HG03280 (cell line): Measurements from ENCODE around the gene KLHL1.

ENCODE experiments used
- ATAC-seq: cut with Tn5 transposase; IDR thresholded peaks from one replicate; pipeline ENCODE4 v1.9.1; 2021; ENCODE audit warnings: mild to moderate bottlenecking, moderate library complexity; ENCODE audit not compliant: unreplicated experiment

Gene KLHL1

DNA sequence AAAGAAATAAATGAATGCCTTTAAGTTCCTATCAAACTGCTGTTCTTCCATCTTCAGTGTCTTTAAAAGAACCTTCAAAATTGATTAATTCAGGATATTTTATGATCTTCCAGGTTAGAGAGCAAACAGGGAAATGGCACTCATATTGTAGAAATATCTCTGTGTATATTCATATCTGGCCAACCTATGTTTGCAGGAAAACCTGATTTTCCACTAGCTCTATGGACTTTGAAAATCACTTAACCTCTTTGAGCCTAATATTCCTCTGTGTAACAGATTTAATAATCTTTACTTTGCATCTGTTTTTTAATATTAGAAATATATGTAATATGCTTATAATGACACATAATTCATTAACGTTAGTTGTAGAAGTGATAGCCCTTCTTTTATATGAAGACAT, 228.3 kb downstream of the KLHL1 start:
- no peak for ATAC-seq

DNA sequence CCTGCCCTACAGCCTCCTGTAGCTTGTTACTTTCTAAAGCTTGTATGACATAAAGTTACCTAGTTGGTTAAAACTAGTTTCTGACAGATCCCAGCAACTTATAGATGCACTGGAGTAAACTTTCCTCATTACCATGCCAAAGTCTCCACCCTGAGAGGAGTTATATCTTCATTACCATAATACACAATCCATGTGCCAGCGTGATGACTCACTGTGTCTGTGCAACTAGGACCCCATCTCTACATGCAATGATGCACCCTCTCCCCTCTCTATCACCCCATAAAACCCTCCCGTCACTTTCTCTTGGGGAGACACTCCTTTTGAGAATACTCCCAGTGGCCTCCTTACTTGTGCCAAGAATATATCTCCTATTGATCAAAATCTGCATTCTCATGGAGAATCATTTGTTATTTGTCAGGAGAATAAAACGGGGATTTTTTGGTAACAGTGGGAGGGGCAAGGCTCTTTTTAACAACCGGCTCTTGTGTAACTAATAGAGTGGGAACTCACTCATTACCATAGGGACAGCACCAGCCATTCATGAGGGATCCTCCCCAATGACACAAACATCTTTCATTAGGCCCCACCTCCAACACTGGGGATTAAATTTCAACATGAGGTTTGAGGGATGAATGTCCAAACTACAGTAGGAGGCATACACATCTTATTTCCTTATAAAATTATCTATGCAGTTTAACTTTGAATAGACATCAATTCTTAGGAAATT, 235.8 kb downstream of the KLHL1 start:
- ATAC-seq: no peak

DNA sequence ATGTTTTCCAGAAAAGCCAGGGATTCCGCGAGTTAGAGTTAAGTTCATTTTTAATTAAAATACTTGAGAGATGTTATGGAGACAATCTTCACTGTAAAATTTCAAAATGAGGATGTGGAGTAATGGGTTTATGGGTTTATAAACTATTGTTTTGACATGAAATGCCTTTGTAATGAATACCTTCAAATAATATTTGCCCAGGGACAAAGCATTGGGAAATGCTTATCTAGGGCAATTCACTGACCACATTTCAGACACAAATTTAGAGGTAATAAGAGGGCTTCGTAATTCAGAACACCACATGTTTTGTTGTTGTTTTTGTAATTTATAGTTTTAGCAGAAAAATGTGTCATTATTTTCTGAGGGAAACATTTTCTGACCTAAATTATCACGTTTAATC, 241.7 kb downstream of the KLHL1 start:
- no peak for ATAC-seq

DNA sequence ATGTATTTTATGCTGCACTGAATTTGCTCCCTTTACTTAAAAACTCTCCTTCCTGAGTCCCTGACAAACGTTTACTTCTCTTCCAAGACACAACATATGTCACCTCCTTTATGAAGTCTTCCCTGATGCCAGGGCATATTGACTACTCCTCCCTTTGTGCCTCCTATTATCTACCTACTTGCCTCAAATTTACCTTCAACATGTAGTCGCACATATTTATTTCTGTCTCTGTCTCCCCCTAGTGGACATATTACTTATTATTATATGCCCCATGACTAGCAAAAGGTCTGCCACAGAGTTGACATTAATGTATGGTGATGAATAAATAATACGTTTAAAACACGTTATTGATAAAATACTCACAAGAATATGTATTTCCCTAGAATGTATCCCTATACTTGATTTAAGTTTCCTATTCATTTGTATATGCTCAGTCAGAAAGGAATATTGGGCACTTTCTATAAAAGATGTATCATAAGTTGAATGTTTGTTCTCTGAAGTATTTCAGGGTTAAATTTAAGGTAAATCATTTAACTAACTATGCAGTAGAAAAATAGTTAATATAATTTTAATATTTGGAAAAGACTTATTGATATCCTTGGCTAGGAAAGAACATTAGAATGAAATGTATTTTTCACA, 250.9 kb downstream of the KLHL1 start:
- ATAC-seq: peak; percentile 88

DNA sequence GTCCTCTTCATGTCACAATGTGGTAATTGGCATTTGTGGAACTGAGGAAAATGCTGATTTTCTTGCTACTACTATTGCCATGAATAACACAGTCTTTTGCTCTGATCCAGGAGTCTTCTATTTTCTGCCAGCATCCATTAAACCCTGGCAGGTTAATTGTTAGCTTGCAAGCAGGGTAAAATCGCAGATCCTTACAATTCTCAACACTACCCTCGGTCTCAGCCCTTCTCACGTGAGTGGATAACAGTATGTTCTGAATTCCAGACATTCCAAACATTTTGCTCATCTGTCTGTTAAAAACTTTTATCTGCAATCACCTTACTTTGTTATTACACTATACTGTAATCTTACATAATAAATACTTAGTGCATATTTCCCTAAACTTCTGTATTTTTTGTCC, 251.9 kb downstream of the KLHL1 start:
- no peak for ATAC-seq

DNA sequence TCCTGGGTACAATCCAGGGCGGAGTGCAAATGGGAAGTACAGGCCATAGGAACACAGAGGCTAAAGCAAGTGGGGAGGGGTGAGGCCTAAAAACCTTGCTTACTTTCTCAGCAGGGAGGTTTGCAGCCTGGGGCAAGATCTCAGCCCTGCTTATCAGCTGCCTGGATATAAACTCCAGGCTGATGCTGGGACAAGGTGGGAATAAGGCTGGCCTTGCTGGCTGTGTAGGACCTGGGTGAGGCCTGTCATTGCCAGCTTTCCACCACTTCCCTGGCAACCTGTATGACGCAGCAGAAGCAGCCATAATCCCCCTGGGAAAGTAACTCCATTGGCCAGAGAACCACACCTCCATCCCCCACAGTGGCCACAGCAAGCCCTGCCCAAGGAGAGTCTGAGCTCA, 279.7 kb downstream of the KLHL1 start:
- no peak for ATAC-seq

DNA sequence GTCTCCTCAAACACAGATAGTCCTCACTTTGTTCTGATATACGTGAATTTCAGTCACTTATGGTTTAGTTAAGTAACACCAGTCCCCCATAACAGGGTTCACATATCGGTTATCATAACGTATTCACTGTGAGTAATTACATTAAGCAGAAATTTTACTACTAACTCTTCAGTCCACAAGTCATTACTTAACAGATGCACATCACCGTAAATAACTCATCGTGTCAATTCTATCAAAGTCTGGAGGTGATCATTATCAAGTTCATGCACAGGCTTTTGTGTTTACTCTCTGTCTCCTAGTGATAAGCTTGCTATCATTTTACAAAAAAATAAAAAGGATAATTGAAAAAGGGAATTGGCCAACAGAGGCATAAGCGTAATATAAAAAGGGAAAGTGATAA, 288.1 kb downstream of the KLHL1 start:
- no peak for ATAC-seq

DNA sequence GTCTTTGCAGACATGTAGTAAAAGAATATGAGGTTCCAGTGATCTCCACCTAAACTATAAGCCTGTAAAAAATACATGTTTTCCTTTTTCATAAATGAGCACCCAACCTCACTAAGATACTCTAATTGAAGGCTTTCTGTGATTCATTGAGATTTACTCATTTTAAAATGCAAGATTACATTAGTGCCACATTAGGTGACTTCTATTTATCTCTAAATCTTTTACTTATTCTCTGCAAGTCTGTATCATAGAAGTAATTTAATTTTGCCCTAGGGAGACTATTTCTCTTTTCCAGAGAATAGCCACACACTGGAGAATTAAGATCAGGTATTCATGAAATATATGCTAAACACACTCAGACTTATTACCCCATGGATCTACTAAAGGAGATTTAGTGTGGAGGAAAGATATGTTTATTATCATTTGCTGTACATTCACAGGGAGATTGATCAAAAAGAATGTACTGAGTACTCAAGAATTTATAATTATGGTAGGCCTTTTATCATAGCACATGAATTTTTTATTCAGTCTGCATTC, 290.9 kb downstream of the KLHL1 start:
- ATAC-seq: no peak

DNA sequence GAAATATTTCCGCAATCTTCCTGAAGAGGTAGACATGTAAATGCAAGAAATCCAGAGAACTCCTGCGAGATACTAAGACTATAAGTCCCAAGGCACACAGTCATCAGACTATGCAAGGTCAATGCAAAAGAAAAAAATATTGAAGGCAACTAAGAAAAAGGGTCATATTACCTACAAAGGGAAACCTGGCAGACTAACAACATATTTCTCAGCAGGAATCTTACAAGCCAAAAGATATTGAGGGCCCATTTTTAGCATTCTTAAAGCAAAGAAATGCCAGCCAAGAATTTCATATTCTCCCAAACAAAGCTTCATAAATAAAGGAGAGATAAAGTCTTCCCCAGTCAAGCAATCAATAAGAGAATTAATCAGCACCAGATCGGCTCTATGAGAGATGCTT, 299.1 kb downstream of the KLHL1 start:
- ATAC-seq: no peak

DNA sequence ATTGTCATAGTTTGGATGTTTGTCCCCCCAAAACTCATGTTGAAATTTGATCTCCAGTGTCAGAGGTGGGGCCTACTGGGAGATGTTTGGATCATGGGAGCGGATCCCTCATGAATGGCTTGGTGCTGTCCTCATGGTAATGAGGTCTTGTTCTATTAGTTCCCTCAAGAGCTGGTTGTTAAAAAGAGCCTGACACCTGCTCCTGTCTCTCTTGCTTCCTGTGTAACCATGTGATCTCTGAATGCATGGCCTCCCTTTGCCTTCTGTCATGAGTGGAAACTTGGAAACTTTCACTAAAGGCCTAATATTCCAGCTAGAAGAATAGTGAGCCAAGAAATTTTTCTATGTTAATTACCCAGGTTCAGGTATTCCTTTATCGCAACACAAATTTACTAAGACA, 312.0 kb downstream of the KLHL1 start:
- ATAC-seq: no peak

DNA sequence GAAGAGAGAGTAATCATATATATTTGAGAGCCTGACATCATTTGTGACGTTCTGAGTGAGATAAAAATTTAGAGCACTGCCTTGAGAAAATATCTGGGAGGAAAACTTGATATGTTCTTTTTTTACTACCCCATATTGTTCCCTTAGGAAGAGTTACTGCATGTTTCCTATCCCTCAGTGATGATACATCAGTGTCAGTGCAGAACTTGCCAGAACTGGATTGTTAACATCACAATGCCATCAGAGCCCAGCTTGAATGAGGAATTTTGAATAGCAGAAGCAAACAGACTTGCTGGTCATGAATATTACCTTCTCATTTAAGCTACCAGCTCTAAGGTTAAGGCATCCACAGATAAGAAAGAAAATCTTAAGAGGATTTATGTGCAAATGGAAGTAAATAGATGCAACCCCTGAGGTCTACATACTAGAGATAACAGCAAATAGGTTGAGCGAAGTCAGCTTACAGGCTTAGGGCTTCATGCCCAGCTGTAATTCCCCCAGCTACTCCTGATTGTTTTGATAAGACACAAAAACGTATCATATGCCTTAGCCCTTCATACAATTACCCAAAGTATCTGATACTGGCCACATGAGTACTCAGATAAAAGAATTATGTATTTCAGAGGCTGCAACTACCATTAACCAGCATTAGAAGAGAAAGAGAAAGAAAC, 314.3 kb downstream of the KLHL1 start:
- ATAC-seq: no peak

DNA sequence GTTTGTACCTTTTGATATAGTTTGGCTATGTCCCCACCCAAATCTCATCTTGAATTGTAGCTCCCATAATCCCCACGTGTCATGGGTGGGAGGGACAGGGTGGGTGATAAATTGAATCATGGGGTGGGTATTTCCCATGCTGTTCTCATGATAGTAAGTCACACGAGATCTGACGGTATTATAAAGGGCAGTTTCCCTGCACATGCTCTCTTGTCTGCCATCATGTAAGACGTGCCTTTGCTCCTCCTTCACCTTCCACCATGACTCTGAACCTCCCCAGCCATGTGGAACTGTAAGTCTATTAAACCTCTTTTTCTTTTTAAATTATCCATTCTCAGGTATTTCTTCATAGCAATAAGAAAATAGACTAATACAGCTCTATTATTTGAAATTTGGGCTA, 331.3 kb downstream of the KLHL1 start:
- ATAC-seq: no peak

DNA sequence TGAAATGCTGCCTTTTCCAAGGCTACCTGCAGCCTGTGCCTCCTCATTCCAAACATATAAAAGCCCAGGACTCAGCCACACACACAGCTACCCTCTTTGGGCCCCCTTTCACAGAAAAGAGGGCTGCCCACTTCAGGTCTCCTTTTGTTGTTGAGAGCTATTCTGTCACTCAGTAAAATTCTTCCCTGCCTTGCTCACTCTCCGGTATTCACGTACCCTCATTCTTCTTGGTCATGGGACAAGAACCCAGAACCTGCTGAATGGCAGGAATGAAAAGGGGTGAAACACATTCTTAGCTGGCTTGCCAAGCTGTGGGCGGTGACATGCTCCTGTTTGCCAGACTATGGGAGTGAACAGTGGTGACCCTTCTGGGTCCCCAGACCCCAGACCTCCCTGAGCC, 338.6 kb downstream of the KLHL1 start:
- ATAC-seq: no peak

DNA sequence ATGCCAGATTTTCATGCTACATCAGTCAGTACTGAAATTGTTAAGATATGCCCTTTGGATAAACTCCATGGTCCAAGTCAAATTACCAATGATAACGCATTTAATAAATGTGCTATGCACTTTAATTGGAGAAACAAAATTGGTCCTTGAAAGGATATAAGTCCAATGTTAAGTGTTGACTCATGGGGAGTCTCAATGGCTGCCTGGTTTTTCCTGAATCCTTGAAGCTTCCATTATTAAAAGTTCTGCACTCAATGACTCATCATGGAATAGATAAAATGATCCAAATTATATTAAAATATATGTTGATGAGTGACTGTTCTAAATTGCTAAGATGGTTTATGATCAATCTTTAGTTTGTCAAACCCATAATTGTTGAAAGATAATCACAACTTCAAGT, 346.7 kb downstream of the KLHL1 start:
- no peak for ATAC-seq

DNA sequence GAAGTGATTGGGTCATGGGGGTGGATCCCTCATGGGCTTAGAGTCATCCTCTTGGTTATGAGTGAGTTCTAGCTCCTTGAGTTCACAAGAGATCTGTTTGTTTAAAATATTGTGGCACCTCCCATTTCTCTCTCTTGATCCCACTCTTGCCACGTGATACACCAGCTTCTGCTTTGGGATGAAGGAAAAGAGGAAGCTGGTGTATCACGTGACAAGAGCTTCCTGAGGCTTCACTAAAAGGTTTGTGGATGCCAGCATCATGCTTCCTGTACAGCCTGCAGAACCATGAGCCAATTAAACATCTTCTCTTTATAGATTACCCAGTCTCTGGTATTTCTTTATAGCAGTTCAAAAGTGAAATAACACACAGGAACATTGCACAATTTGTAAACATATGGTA, 353.2 kb downstream of the KLHL1 start:
- ATAC-seq: no peak

DNA sequence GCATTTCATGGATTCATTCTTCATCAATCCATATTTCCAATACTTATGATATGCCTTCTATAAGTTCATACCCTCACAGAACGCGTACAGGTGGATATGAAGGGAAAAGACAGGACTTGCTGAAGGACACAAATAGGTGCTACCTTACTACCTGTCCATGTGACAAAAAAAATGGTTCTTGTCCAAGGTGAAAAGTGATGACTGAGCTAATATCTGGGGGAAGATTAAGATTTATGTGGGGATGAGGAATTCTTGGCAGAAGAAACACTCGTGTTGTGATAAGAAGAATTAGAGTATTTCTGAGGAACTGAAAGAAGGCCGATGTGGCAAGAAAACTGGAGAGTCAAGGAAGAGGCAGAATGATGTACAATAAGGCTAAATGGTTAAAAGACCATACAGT, 357.0 kb downstream of the KLHL1 start:
- no peak for ATAC-seq

DNA sequence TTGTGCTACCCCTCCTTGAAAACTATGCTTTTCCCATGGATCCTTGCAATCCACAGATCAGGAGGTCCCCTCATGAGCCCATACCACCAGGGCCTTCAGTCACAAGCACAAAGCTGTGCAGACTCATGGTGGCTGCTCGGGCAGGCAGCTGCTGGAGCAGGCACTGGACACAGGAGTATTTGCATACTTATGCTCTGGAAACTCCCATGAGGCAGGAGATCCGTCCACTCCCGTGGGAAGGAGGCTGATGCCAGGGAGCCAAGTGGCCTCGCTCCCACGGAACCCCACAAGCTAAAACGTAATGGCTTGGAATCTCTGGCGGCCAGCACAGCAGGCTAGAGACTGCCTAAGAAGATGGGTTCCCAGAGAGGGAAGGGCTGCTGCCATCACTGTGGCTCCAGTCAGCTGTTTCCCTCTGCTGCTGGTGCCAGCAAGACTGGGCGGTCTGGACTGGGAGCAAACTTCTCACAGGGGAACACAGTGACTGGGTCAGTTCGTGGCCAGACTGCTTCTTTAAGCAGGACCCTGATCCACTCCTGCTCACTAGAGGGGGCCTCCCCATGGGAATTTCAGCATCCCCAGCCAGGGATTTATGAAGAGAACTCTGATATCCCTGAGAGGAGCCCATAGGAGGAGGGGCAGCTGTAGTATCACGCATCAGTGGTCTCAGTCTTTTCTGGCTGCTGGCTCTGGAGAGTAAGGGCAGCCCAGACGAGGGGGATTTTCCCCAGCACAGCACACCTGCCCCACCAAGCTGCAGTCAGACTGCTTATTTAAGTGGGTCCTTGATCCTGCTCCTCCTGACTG, 370.9 kb downstream of the KLHL1 start:
- no peak for ATAC-seq

DNA sequence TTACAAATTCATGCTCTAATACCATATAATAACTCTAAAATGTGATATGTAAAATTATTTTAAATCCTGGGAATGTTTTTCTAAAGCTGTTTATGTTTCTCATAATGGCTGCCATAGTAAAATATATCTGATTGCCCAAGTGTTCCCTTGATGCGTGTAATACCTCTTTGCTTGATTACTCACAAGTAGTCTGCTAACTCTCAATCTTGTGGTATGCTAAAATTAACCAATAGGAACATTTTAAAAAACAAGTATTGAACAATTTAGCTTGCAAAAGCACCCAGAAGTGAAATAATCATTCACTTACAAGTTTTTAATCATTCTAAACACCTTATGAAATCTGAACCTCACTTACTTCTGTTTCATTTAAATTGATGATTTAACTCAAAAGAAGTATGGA, 386.6 kb downstream of the KLHL1 start:
- no peak for ATAC-seq

DNA sequence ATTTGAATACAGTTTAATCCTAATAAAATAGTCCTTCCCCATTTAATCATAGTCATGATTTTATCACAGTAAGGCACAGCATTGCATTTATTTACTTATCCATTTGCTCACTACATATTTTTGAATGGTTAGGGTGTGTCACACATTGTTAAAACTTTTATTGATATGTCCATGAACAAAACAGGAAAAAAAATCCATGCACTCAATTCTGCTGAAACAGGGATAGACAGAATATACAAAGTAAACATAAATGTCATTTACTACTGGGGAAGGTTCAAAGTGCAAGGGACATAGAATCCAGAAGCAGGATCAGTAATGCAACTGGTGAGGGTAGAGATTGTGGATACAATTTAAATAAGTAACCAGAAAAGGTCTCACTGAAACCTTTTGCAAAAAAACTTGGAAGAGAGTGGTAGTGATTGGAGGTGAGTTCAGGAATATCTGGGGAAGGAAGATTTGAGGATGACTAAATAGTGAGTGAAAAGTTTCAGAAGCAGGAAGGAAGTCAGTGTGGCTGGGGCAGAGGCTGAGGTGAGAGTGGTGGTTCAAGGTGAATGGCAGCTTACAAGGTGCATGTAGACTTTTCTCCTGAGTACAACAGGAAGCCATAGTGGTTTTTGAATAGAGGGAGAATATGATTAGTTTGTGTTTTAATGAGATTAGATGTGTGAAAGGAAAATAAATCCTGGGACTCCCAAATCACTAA, 387.8 kb downstream of the KLHL1 start:
- no peak for ATAC-seq

DNA sequence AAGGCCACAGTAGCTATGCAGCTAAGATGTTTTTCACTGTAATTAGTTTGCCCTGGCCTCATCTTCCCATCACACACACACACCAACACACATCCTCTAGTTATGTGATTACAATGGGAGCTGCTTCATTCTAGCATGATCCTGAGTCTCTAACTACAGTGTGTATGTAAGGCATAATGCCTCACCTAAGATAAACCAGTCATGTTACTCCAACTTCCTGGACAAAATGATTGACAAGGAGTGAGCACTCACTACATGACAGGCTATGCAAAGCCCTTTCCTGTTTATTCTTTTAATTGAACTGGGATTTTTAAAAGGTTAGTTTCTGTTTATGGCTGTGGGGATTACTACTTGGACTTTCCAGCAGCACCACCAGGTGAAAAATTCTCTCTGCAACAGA, 401.4 kb downstream of the KLHL1 start:
- no peak for ATAC-seq

DNA sequence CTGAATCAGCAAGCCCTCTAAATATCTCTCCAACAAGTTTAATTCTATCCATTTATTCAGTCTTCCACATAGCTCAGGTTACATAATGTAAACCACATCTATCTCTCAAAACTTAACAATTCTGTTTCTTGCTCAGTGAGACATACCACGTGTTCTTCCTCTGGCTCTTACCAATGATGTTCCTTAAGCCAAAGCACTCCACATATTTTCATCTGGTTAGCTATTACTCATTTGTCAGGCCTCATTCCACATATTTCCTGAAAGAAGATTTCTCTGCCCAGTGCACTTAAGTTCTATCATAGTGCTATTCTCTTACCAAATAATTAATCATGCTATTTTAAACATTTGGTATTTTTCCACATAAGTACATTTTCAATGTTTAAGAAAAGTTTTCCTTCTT, 403.9 kb downstream of the KLHL1 start:
- no peak for ATAC-seq
